ENCODE measurements around the gene LANCL2. TPM values are rescaled to one million over a fixed set of nuclear protein-coding genes. Genes with fewer than 3 reads are reported as not detected.
"Not testable (repeated sequence)": the region's sequence is repeated elsewhere in the genome, so short reads cannot be mapped to it uniquely, and the experiment has no call there.

The LANCL2 gene
- total RNA-seq, 1 donor from 2014 or later, result 5.7 TPM

DNA sequence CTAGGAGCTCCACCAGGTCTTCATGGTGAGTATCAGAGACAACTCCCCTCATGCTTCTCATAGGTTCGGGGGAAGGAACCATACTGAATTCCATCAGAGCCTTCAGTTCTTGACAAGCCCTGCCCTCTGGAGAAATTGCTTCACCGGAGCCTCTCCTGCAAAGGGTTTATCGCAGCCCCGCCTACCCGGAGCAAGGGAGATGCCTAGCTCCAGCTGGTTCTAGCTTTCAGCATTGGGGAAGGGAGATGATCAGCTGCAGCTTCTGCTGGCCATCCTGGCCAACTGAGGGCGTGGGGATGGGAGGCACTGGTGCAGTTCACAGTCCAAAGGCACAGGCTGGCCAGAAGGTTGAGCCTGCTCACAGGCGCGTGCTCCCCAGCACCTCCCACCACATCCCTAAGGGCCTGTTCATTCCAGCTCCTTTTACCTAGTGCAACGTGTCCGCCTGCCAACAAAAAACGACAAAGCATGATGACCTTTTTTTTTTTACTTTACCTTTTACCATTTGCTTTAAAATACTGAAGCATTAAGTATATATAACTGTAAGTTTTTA lies 31.2 kb downstream of the LANCL2 start:
- Histone ChIP-seq H3K4me1 (no peaks in the 10 kb centered on the region), H3K4me3 (no peak overlapping the region), H3K36me3 (peaks cover 21% of the 10 kb centered on the region), H3K9me3 (no peaks in the 10 kb centered on the region), H3K27me3 (ENCODE audit: low read depth) (no peaks in the 10 kb centered on the region), H3K27ac (no peak overlapping the region)
- TF ChIP-seq CTCF (IDR thresholded peaks at IDR 0.05), result no peak
- ATAC-seq (no peak), DNase-seq (no peak)
- intact Hi-C loops (cut with DNase I), result no loop called here

- Histone ChIP-seq H3K9me3 (no peaks in the 10 kb centered on the region), H3K27me3 (ENCODE audit: low read depth) (no peaks in the 10 kb centered on the region), H3K4me1 (no peaks in the 10 kb centered on the region), H3K27ac (no peak overlapping the region), H3K36me3 (peaks cover 13% of the 10 kb centered on the region), H3K4me3 (no peak overlapping the region)
- intact Hi-C loops (cut with DNase I), result no loop called here
- no peak for DNase-seq
- TF ChIP-seq CTCF (IDR thresholded peaks at IDR 0.05), result no peak
- ATAC-seq, result no peak
Observed at GRCh38 chr7:55397617-55398016, 32.5 kb downstream of the LANCL2 start.

- Histone ChIP-seq H3K9me3 (no peaks in the 10 kb centered on the region), H3K27me3 (ENCODE audit: low read depth) (no peaks in the 10 kb centered on the region), H3K4me3 (no peak overlapping the region), H3K27ac (no peak overlapping the region), H3K4me1 (no peaks in the 10 kb centered on the region), H3K36me3 (peaks cover 18% of the 10 kb centered on the region)
- ATAC-seq, result no peak
- intact Hi-C loops (cut with DNase I), result no loop called here
- DNase-seq, result no peak
- TF ChIP-seq CTCF (IDR thresholded peaks at IDR 0.05), result no peak
Observed at GRCh38 chr7:55400191-55400590, 35.1 kb downstream of the LANCL2 start.

DNA sequence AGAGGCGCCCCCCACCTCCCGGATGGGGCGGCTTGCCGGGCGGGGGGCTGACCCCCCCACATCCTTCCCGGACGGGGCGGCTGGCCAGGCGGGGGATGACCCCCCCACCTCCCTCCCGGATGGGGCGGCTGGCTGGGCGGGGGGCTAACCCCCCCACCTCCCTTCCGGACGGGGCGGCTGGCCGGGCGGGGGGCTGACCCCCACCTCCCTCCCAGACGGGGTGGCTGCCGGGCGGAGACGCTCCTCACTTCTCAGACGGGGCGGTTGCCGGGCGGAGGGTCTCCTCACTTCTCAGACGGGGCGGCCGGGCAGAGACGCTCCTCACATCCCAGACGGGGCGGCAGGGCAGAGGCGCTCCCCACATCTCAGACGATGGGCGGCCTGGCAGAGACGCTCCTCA lies 37.4 kb downstream of the LANCL2 start:
- H3K27me3 ChIP-seq (ENCODE audit: low read depth); H3K27ac ChIP-seq; H3K4me3 ChIP-seq; ATAC-seq; H3K9me3 ChIP-seq; H3K4me1 ChIP-seq; DNase-seq; intact Hi-C loops (cut with DNase I): not testable (repeated sequence)
- H3K36me3 ChIP-seq, result peaks cover 35% of the 10 kb centered on the region

GRCh38 chr7:55405856-55406541 lies 40.9 kb downstream of the LANCL2 start:
- no peak overlapping the region for H3K27ac ChIP-seq
- H3K27me3 ChIP-seq (ENCODE audit: low read depth), result no peaks in the 10 kb centered on the region
- TF ChIP-seq CTCF (IDR thresholded peaks at IDR 0.05), result no peak
- no peak for ATAC-seq
- no peaks in the 10 kb centered on the region for H3K4me1 ChIP-seq
- intact Hi-C loops (cut with DNase I), result no loop called here
- no peaks in the 10 kb centered on the region for H3K9me3 ChIP-seq
- no peak overlapping the region for H3K4me3 ChIP-seq
- DNase-seq, result no peak
- H3K36me3 ChIP-seq, result peaks cover 27% of the 10 kb centered on the region

DNA sequence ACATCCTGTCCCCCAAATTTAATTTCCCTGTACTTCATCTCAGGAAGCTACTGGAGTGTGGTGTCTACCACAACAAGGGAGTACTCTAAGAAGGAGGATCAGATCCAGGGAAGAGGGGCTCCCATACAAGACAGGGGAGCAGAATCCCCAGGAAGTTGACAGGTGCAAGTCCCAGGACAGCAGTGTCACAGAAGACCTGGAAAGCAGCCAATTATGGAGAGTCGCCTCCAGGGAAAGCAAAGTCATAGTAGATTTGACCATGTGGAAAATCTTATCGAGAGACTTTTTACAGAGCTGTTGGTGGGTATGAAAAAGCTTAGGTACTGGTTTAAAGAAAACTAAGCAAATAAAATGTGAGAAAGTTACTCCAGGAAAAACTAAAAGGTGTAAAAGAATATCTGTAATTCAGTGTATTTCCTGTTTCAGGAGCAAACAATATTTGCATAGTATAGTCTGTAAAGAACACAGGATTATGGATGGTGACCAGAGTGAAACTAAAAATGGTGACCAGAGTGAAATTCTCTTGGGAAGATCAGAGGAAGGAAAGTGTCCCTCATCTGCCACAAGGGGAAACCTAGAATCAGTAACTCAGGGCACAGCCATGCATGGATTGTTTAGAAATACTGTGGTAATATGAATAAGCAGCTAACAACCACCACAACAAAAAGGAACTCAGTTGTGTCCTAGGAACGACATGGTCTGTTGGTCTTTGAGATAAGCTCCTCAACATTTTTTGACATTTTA lies 44.5 kb downstream of the LANCL2 start:
- intact Hi-C loops (cut with DNase I), result loop anchor here (10.0 kb wide), 1 partner anchor 125 kb away; no protein-coding TSS in a partner anchor
- H3K27me3 ChIP-seq (ENCODE audit: low read depth), result no peaks in the 10 kb centered on the region
- DNase-seq (no peak), ATAC-seq (no peak)
- H3K27ac ChIP-seq, result no peak overlapping the region
- H3K4me1 ChIP-seq, result no peaks in the 10 kb centered on the region
- no peak overlapping the region for H3K4me3 ChIP-seq
- no peak for TF ChIP-seq CTCF (IDR thresholded peaks at IDR 0.05)
- no peaks in the 10 kb centered on the region for H3K9me3 ChIP-seq
- peaks cover 39% of the 10 kb centered on the region for H3K36me3 ChIP-seq

Data from lower lobe of right lung (tissue), 2 donors.